HG03097 (cell line): ENCODE data around the gene PRR7.

ENCODE experiments used
- ATAC-seq: cut with Tn5 transposase; IDR thresholded peaks from one replicate; pipeline ENCODE4 v1.9.1; 2021; ENCODE audit not compliant: unreplicated experiment, low FRiP score

The PRR7 gene

GRCh38 chr5:177466861-177467260 lies 20.2 kb downstream of the PRR7 start:
- no peak for ATAC-seq

GRCh38 chr5:177467436-177467835 lies 20.8 kb downstream of the PRR7 start:
- no peak for ATAC-seq

GRCh38 chr5:177468329-177468684 lies 21.7 kb downstream of the PRR7 start:
- ATAC-seq, result no peak

- no peak for ATAC-seq
These were observed 22.3 kb downstream of the PRR7 start for GRCh38 chr5:177468685-177469628.

GRCh38 chr5:177469750-177470525 lies 23.3 kb downstream of the PRR7 start:
- ATAC-seq, result no peak

GRCh38 chr5:177470759-177471536 lies 24.3 kb downstream of the PRR7 start:
- no peak for ATAC-seq

- no peak for ATAC-seq
These were observed 25.2 kb downstream of the PRR7 start for GRCh38 chr5:177471610-177472356.

GRCh38 chr5:177472460-177473442 lies 26.1 kb downstream of the PRR7 start:
- ATAC-seq, result no peak

GRCh38 chr5:177473443-177474001 lies 26.9 kb downstream of the PRR7 start, which contains the start of gene DBN1:
Gene DBN1, minus strand, starts transcription at chr5:177473634. Its CDS starts 113 bp downstream, at chr5:177473521.
- ATAC-seq, result no peak

GRCh38 chr5:177474002-177474476 lies 27.4 kb downstream of the PRR7 start:
- ATAC-seq, result no peak

GRCh38 chr5:177474846-177475562 lies 28.4 kb downstream of the PRR7 start:
- no peak for ATAC-seq

GRCh38 chr5:177475563-177476427 lies 29.2 kb downstream of the PRR7 start:
- ATAC-seq, result no peak

- ATAC-seq, result no peak
These were observed 30.1 kb downstream of the PRR7 start for GRCh38 chr5:177476531-177477233.

- ATAC-seq, result no peak
These were observed 31.3 kb downstream of the PRR7 start for GRCh38 chr5:177477701-177478477.
